Common myeloid progenitor, CD34-positive (primary cell): ENCODE data around the gene IGLL1.
A peak's percentile ranks its signal among the peaks of the same experiment; 100 is the strongest.
"Not testable (repeated sequence)": the region's sequence is repeated elsewhere in the genome, so short reads cannot be mapped to it uniquely, and the experiment has no call there.

Experiments
- CTCF ChIA-PET: fragments of 350-600 bp; sonication (Branson Sonifier 250); formaldehyde crosslinking; loops from one replicate; lab custom pipeline; 2021; ENCODE audit warnings: antibody characterized with exemption; lab: Charles Lee
- POLR2A ChIA-PET: fragments of 350-600 bp; sonication (Branson Sonifier 250); formaldehyde crosslinking; loops from one replicate; lab custom pipeline; 2021; ENCODE audit warnings: antibody characterized with exemption; lab: Charles Lee
- DNase-seq, 3 donors: peaks; one replicate each; pipeline versions ENCODE4 v3.0.0 to v3.0.0-alpha.2; 2013
- H3K27ac ChIP-seq, 2 experiments: 1 replicate in 1 of 2; 2 replicates in 1 of 2; pipeline ENCODE4 v1.7.0; 2013; ENCODE audit warnings: inconsistent platforms in 2 of 2, low read length in 2 of 2, mild to moderate bottlenecking in 2 of 2, low read depth in 1 of 2, moderate library complexity in 1 of 2; ENCODE audit not compliant: severe bottlenecking in 2 of 2, insufficient read depth in 1 of 2, poor library complexity in 1 of 2
- H3K27me3 ChIP-seq, 5 experiments: replicated peaks in 2 of 5; 1 replicate in 3 of 5; 2 replicates in 2 of 5; pipeline versions ENCODE4 v1.6.1 to v1.7.0; 2013; ENCODE audit warnings: low read length in 4 of 5, mild to moderate bottlenecking in 2 of 5, moderate library complexity in 2 of 5, inconsistent platforms in 1 of 5; ENCODE audit not compliant: insufficient read depth in 5 of 5, control insufficient read depth in 4 of 5
- H3K36me3 ChIP-seq, 4 experiments: 1 replicate in 2 of 4; 2 replicates in 2 of 4; pipeline versions ENCODE4 v1.6.1 to v1.7.0; 2013; ENCODE audit warnings: low read length in 3 of 4, control low read depth in 1 of 4, mild to moderate bottlenecking in 1 of 4; ENCODE audit not compliant: control insufficient read depth in 4 of 4, insufficient read depth in 4 of 4
- H3K4me1 ChIP-seq, 4 experiments: 1 replicate in 3 of 4; 2 replicates in 1 of 4; pipeline versions ENCODE4 v1.6.1 to v1.7.1; 2013; ENCODE audit warnings: low read length in 3 of 4, mild to moderate bottlenecking in 3 of 4, control low read depth in 1 of 4, inconsistent platforms in 1 of 4, moderate library complexity in 1 of 4; ENCODE audit not compliant: control insufficient read depth in 4 of 4, insufficient read depth in 4 of 4; ENCODE audit errors: control extremely low read depth in 1 of 4
- H3K4me3 ChIP-seq, 7 experiments: 1 replicate in 4 of 7; 2 replicates in 3 of 7; pipeline versions ENCODE4 v1.5.1 to v1.7.0; 2013; ENCODE audit warnings: mild to moderate bottlenecking in 7 of 7, low read length in 6 of 7, moderate library complexity in 6 of 7, inconsistent platforms in 2 of 7, low read depth in 2 of 7, control low read depth in 1 of 7; ENCODE audit not compliant: insufficient read depth in 4 of 7, control insufficient read depth in 1 of 7; ENCODE audit errors: extremely low read depth in 1 of 7
- H3K9me3 ChIP-seq, 5 experiments: 1 replicate in 4 of 5; 2 replicates in 1 of 5; pipeline versions ENCODE4 v1.6.1 to v1.7.1; 2013; ENCODE audit warnings: low read length in 4 of 5, mild to moderate bottlenecking in 2 of 5, inconsistent platforms in 1 of 5, low read depth in 1 of 5, moderate library complexity in 1 of 5; ENCODE audit not compliant: control insufficient read depth in 4 of 5, insufficient read depth in 2 of 5; ENCODE audit errors: control extremely low read depth in 1 of 5
- WGBS: methylation state at CpG from one replicate; pipeline ENCODE4 v1.1.5; 2013; ENCODE audit not compliant: insufficient coverage; 5-methylcytosine and 5-hydroxymethylcytosine counted together

IGLL1 gene

DNA sequence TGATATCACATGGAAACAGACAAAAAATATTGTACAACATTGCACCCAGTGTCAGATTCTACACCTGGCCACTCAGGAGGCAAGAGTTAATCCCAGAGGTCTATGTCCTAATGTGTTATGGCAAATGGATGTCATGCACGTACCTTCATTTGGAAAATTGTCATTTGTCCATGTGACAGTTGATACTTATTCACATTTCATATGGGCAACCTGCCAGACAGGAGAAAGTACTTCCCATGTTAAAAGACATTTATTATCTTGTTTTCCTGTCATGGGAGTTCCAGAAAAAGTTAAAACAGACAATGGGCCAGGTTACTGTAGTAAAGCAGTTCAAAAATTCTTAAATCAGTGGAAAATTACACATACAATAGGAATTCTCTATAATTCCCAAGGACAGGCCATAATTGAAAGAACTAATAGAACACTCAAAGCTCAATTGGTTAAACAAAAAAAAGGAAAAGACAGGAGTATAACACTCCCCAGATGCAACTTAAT is 36.5 kb downstream of the IGLL1 start:
- Histone ChIP-seq H3K9me3 (peaks cover 0 to 12% (median 6%) of the 10 kb centered on the region in 5 experiments), H3K4me1 (peaks cover 5 to 33% (median 20%) of the 10 kb centered on the region in 4 experiments)
- CTCF ChIA-PET = interaction anchor here (0.6 to 4.0 kb wide), 2 partner anchors 42 to 48 kb away, joined by 3 to 27 read pairs; no protein-coding TSS in a partner anchor
- H3K4me3 ChIP-seq, H3K27me3 ChIP-seq, H3K36me3 ChIP-seq, DNase-seq, POLR2A ChIA-PET, H3K27ac ChIP-seq: not testable (repeated sequence)
- WGBS = no CpG with 5 or more reads among the region's 1 CpG

DNA sequence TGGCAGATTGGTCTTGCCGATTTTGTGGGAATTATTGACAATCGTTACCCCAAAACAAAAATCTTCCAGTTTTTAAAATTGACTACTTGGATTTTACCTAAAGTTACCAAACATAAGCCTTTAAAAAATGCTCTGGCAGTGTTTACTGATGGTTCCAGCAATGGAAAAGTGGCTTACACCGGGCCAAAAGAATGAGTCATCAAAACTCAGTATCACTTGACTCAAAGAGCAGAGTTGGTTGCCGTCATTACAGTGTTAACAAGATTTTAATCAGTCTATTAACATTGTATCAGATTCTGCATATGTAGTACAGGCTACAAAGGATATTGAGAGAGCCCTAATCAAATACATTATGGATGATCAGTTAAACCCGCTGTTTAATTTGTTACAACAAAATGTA is 37.2 kb downstream of the IGLL1 start:
- ChIA-PET POLR2A (no interaction called here), CTCF (no interaction called here)
- Histone ChIP-seq H3K4me3 (no peak overlapping the region), H3K9me3 (peaks cover 0 to 7% (median under 1%) of the 10 kb centered on the region in 5 experiments), H3K36me3 (no peaks in the 10 kb centered on the region), H3K27me3 (no peaks in the 10 kb centered on the region), H3K27ac (no peak overlapping the region), H3K4me1 (peaks cover 5 to 38% (median 23%) of the 10 kb centered on the region in 4 experiments)
- peak in 2 of 3 donors; percentile 52 to 67 for DNase-seq
- 0% methylated on average over 1 of the region's 5 CpGs for WGBS

DNA sequence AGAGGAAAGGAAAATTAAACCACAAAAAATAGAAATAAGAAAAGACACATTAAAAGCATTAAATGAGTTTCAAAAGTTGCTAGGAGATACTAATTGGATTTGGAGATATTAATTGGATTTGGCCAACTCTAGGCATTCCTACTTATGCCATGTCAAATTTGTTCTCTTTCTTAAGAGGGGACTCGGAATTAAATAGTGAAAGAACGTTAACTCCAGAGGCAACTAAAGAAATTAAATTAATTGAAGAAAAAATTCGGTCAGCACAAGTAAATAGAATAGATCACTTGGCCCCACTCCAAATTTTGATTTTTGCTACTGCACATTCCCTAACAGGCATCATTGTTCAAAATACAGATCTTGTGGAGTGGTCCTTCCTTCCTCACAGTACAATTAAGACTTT is 37.7 kb downstream of the IGLL1 start:
- POLR2A ChIA-PET, H3K36me3 ChIP-seq, H3K27ac ChIP-seq, H3K9me3 ChIP-seq, H3K27me3 ChIP-seq, DNase-seq, H3K4me3 ChIP-seq: not testable (repeated sequence)
- 93% methylated on average over 2 of the region's 3 CpGs for WGBS
- peaks cover 5 to 43% (median 26%) of the 10 kb centered on the region in 4 experiments for H3K4me1 ChIP-seq
- CTCF ChIA-PET = interaction anchor here (1.3 to 2.2 kb wide), 2 partner anchors 23 to 49 kb away, joined by 4 to 16 read pairs; no protein-coding TSS in a partner anchor

DNA sequence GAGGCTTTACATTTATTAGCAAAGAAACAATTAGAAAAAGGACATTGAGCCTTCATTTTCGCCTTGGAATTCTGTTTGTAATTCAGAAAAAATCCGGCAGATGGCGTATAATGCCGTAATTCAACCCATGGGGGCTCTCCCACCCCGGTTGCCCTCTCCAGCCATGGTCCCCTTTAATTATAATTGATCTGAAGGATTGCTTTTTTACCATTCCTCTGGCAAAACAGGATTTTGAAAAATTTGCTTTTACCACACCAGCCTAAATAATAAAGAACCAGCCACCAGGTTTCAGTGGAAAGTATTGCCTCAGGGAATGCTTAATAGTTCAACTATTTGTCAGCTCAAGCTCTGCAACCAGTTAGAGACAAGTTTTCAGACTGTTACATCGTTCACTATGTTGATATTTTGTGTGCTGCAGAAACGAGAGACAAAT is 38.2 kb downstream of the IGLL1 start:
- DNase-seq = peak in 2 of 3 donors; percentile 36 to 49
- H3K27ac ChIP-seq, H3K36me3 ChIP-seq, H3K4me3 ChIP-seq, H3K27me3 ChIP-seq, POLR2A ChIA-PET, H3K9me3 ChIP-seq: not testable (repeated sequence)
- CTCF ChIA-PET = interaction anchor here (1.1 to 2.2 kb wide), 4 partner anchors 13 to 55 kb away, joined by 3 to 16 read pairs (median 4); no protein-coding TSS in a partner anchor
- 11% methylated on average over 4 of the region's 7 CpGs for WGBS
- peaks cover 5 to 49% (median 31%) of the 10 kb centered on the region in 4 experiments for H3K4me1 ChIP-seq

DNA sequence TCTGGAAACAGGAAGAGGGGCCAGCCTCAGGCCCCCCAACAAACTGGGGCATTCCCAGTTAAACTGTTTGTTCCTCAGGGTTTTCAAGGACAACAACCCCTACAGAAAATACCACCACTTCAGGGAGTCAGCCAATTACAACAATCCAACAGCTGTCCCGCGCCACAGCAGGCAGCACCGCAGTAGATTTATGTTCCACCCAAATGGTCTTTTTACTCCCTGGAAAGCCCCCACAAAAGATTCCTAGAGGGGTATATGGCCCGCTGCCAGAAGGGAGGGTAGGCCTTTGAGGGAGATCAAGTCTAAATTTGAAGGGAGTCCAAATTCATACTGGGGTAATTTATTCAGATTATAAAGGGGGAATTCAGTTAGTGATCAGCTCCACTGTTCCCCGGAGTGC is 39.3 kb downstream of the IGLL1 start:
- WGBS = 100% methylated on average over 1 of the region's 5 CpGs
- H3K4me3 ChIP-seq, H3K36me3 ChIP-seq, H3K27ac ChIP-seq, DNase-seq, H3K9me3 ChIP-seq, H3K27me3 ChIP-seq, POLR2A ChIA-PET: not testable (repeated sequence)
- CTCF ChIA-PET = interaction anchor here (0.6 to 2.2 kb wide), 5 partner anchors 12 to 56 kb away, joined by 3 to 16 read pairs (median 4); no protein-coding TSS in a partner anchor
- H3K4me1 ChIP-seq = peaks cover 5 to 54% (median 36%) of the 10 kb centered on the region in 4 experiments

DNA sequence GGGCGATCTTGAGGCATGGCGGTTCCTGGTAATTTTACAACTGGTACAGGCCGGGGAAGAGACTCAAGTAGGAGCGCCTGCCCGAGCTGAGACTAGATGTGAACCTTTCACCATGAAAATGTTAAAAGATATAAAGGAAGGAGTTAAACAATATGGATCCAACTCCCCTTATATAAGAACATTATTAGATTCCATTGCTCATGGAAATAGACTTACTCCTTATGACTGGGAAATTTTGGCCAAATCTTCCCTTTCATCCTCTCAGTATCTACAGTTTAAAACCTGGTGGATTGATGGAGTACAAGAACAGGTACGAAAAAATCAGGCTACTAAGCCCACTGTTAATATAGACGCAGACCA is 40.3 kb downstream of the IGLL1 start:
- CTCF ChIA-PET = interaction anchor here (2.1 kb wide), 1 partner anchor 51 kb away, joined by 16 read pairs; no protein-coding TSS in a partner anchor

DNA sequence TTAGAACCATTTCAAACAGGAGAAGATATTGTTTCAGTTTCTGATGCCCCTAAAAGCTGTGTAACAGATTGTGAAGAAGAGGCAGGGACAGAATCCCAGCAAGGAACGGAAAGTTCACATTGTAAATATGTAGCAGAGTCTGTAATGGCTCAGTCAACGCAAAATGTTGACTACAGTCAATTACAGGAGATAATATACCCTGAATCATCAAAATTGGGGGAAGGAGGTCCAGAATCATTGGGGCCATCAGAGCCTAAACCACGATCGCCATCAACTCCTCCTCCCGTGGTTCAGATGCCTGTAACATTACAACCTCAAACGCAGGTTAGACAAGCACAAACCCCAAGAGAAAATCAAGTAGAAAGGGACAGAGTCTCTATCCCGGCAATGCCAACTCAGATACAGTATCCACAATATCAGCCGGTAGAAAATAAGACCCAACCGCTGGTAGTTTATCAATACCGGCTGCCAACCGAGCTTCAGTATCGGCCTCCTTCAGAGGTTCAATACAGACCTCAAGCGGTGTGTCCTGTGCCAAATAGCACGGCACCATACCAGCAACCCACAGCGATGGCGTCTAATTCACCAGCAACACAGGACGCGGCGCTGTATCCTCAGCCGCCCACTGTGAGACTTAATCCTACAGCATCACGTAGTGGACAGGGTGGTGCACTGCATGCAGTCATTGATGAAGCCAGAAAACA is 40.8 kb downstream of the IGLL1 start:
- Histone ChIP-seq H3K36me3 (no peaks in the 10 kb centered on the region), H3K27ac (no peak overlapping the region), H3K4me3 (peak overlapping the region in 2 of 7 experiments; percentile 40 to 60), H3K9me3 (no peaks in the 10 kb centered on the region), H3K4me1 (peaks cover 5 to 56% (median 41%) of the 10 kb centered on the region in 4 experiments), H3K27me3 (no peaks in the 10 kb centered on the region)
- CTCF ChIA-PET = interaction anchor here (0.5 to 2.1 kb wide), 9 partner anchors 24 to 244 kb away, joined by 3 to 16 read pairs (median 4); no protein-coding TSS in a partner anchor
- WGBS = 25% methylated on average over 19 of the region's 21 CpGs
- peak; percentile 84 to 88 (median 87) for DNase-seq
- POLR2A ChIA-PET = no interaction called here

More for the DNA sequence above, 40.3 kb downstream of the IGLL1 start:
- H3K9me3 ChIP-seq, DNase-seq, H3K4me3 ChIP-seq, H3K27me3 ChIP-seq, POLR2A ChIA-PET, H3K36me3 ChIP-seq, H3K27ac ChIP-seq: not testable (repeated sequence)
- WGBS = no CpG with 5 or more reads among the region's 7 CpGs
- peaks cover 5 to 58% (median 41%) of the 10 kb centered on the region in 4 experiments for H3K4me1 ChIP-seq
